ENCODE data around the gene PUS7. TPM values are rescaled to one million over a fixed set of nuclear protein-coding genes. Genes with fewer than 3 reads are reported as not detected.
"Not testable (repeated sequence)": the region's sequence is repeated elsewhere in the genome, so short reads cannot be mapped to it uniquely, and the experiment has no call there.

The PUS7 gene
- total RNA-seq, 1 experiment from 2014 or later = 29.1 TPM

- Mint-ChIP-seq H3K27ac (ENCODE audit: unreplicated experiment) (peak overlapping the region; percentile 78), H3K4me1 (ENCODE audit: low read depth, unreplicated experiment) (peaks cover 8% of the 10 kb centered on the region), H3K9me3 (ENCODE audit: low read depth, unreplicated experiment) (no peaks in the 10 kb centered on the region), H3K36me3 (ENCODE audit: insufficient read depth, unreplicated experiment) (peaks cover 32% of the 10 kb centered on the region), H3K4me3 (ENCODE audit: low read depth, unreplicated experiment) (peak overlapping the region; percentile 90), H3K27me3 (ENCODE audit: unreplicated experiment) (no peaks in the 10 kb centered on the region)
- CTCF ChIA-PET = no interaction called here
- TF ChIP-seq CTCF (IDR thresholded peaks at IDR 0.05; ENCODE audit: unreplicated experiment) = no peak
- intact Hi-C loops (cut with micrococcal nuclease; ENCODE audit: unreplicated experiment) = no loop called here
- BruUV-seq (replicated peaks) = no TSS peak
- DNase-seq = peak; percentile 48
Measured at GRCh38 chr7:105521027-105521716, 899 bp downstream of the PUS7 start.

- H3K27ac Mint-ChIP-seq (ENCODE audit: unreplicated experiment); intact Hi-C loops (cut with micrococcal nuclease; ENCODE audit: unreplicated experiment); CTCF ChIA-PET; H3K4me1 Mint-ChIP-seq (ENCODE audit: low read depth, unreplicated experiment); H3K9me3 Mint-ChIP-seq (ENCODE audit: low read depth, unreplicated experiment); DNase-seq; H3K27me3 Mint-ChIP-seq (ENCODE audit: unreplicated experiment): not testable (repeated sequence)
- BruUV-seq (replicated peaks) = TSS peak; percentile 66
- Mint-ChIP-seq H3K36me3 (ENCODE audit: insufficient read depth, unreplicated experiment) (peaks cover 32% of the 10 kb centered on the region), H3K4me3 (ENCODE audit: low read depth, unreplicated experiment) (peak overlapping the region; percentile 90)
Measured at GRCh38 chr7:105520620-105521019, 1.5 kb downstream of the PUS7 start.

- H3K27ac Mint-ChIP-seq (ENCODE audit: unreplicated experiment) = no peak overlapping the region
- CTCF ChIA-PET = no interaction called here
Measured at GRCh38 chr7:105519353-105519752, 2.7 kb downstream of the PUS7 start.

GRCh38 chr7:105515610-105516009 lies 6.5 kb downstream of the PUS7 start:
- Mint-ChIP-seq H3K4me1 (ENCODE audit: low read depth, unreplicated experiment) (peaks cover 21% of the 10 kb centered on the region), H3K36me3 (ENCODE audit: insufficient read depth, unreplicated experiment) (peaks cover 17% of the 10 kb centered on the region)
- BruUV-seq (replicated peaks); DNase-seq; H3K27ac Mint-ChIP-seq (ENCODE audit: unreplicated experiment); intact Hi-C loops (cut with micrococcal nuclease; ENCODE audit: unreplicated experiment); H3K9me3 Mint-ChIP-seq (ENCODE audit: low read depth, unreplicated experiment); CTCF ChIA-PET; H3K4me3 Mint-ChIP-seq (ENCODE audit: low read depth, unreplicated experiment); H3K27me3 Mint-ChIP-seq (ENCODE audit: unreplicated experiment): not testable (repeated sequence)

More at GRCh38 chr7:105519353-105519752, 2.7 kb downstream of the PUS7 start:
- BruUV-seq (replicated peaks) = TSS peak; percentile 32
- DNase-seq = no peak
- Mint-ChIP-seq H3K27me3 (ENCODE audit: unreplicated experiment) (no peaks in the 10 kb centered on the region), H3K36me3 (ENCODE audit: insufficient read depth, unreplicated experiment) (peaks cover 32% of the 10 kb centered on the region), H3K4me1 (ENCODE audit: low read depth, unreplicated experiment) (peaks cover 8% of the 10 kb centered on the region), H3K9me3 (ENCODE audit: low read depth, unreplicated experiment) (no peaks in the 10 kb centered on the region), H3K4me3 (ENCODE audit: low read depth, unreplicated experiment) (no peak overlapping the region)
- TF ChIP-seq CTCF (IDR thresholded peaks at IDR 0.05; ENCODE audit: unreplicated experiment) = no peak
- intact Hi-C loops (cut with micrococcal nuclease; ENCODE audit: unreplicated experiment) = no loop called here

GRCh38 chr7:105512926-105513526 lies 9.0 kb downstream of the PUS7 start:
- CTCF ChIA-PET = no interaction called here
- Mint-ChIP-seq H3K36me3 (ENCODE audit: insufficient read depth, unreplicated experiment) (peaks cover 15% of the 10 kb centered on the region), H3K9me3 (ENCODE audit: low read depth, unreplicated experiment) (no peaks in the 10 kb centered on the region), H3K27me3 (ENCODE audit: unreplicated experiment) (no peaks in the 10 kb centered on the region), H3K4me3 (ENCODE audit: low read depth, unreplicated experiment) (no peak overlapping the region), H3K27ac (ENCODE audit: unreplicated experiment) (peak overlapping the region; percentile 0), H3K4me1 (ENCODE audit: low read depth, unreplicated experiment) (peaks cover 13% of the 10 kb centered on the region)
- BruUV-seq (replicated peaks) = no TSS peak
- no peak for DNase-seq
- no peak for TF ChIP-seq CTCF (IDR thresholded peaks at IDR 0.05; ENCODE audit: unreplicated experiment)
- intact Hi-C loops (cut with micrococcal nuclease; ENCODE audit: unreplicated experiment) = no loop called here

Data from Calu3 (cell line).